H1 (cell line): ENCODE results near the gene MX1. TPM values are rescaled to one million over a fixed set of nuclear protein-coding genes. Genes with fewer than 3 reads are reported as not detected.

Source experiments
- CTCF ChIA-PET: fragments of 300-600 bp; sonication (Branson Sonifier 250); formaldehyde crosslinking; loops from one replicate; lab custom pipeline; 2021; ENCODE audit not compliant: partially characterized antibody; lab: Charles Lee
- POLR2A ChIA-PET: fragments of 300-600 bp; sonication (Branson Sonifier 250); formaldehyde crosslinking; loops from one replicate; lab custom pipeline; 2021; ENCODE audit warnings: inconsistent platforms; ENCODE audit not compliant: partially characterized antibody; lab: Charles Lee
- DNase-seq, 2 experiments: peaks; one replicate each; pipeline versions ENCODE4 v3.0.0 to v3.0.0-alpha.2; 2010 to 2022; ENCODE audit warnings: low spot score in 2 of 2, low read depth in 1 of 2, mixed read lengths in 1 of 2
- FAIRE-seq: peaks from 2 replicates; lab custom pipeline; 2011; peaks lifted over from hg19 to GRCh38; lab: Jason Lieb, UNC
- H2AFZ ChIP-seq: 2 replicates; pipeline ENCODE4 v1.8.1; 2012; ENCODE audit warnings: low read length, inconsistent platforms
- H2AK5ac ChIP-seq: 2 replicates; pipeline ENCODE4 v1.6.1; 2013; ENCODE audit warnings: low read depth, low read length
- H2BK120ac ChIP-seq: replicated peaks from 2 replicates; pipeline ENCODE3; 2013; ENCODE audit warnings: low read depth, low read length, inconsistent platforms
- H2BK12ac ChIP-seq: 2 replicates; pipeline ENCODE4 v1.6.1; 2013; ENCODE audit warnings: low read depth, low read length
- H2BK15ac ChIP-seq: 2 replicates; pipeline ENCODE4 v1.6.1; 2013; ENCODE audit warnings: low read length
- H2BK20ac ChIP-seq: 2 replicates; pipeline ENCODE4 v1.6.1; 2013; ENCODE audit warnings: low read length
- H2BK5ac ChIP-seq: 2 replicates; pipeline ENCODE4 v1.6.1; 2013; ENCODE audit warnings: low read depth, low read length
- H3K14ac ChIP-seq: 2 replicates; pipeline ENCODE4 v1.6.1; 2013; ENCODE audit warnings: inconsistent platforms; ENCODE audit not compliant: insufficient read length
- H3K18ac ChIP-seq: 2 replicates; pipeline ENCODE4 v1.6.1; 2013; ENCODE audit warnings: low read length; ENCODE audit errors: extremely low read depth
- H3K23ac ChIP-seq: 2 replicates; pipeline ENCODE4 v1.6.1; 2013; ENCODE audit warnings: inconsistent platforms; ENCODE audit not compliant: insufficient read length
- H3K23me2 ChIP-seq: 2 replicates; pipeline ENCODE4 v1.6.1; 2013; ENCODE audit warnings: low read depth, low read length
- H3K27ac ChIP-seq: 2 replicates; pipeline ENCODE4 v1.6.1; 2011; ENCODE audit warnings: low read depth, low read length, inconsistent platforms
- H3K27me3 ChIP-seq, 4 experiments: replicated peaks in 1 of 4; 1 replicate in 1 of 4; 2 replicates in 3 of 4; pipeline versions ENCODE4 v1.6.1 to v1.8.1; 2011 to 2013; ENCODE audit warnings: low read length in 3 of 4, mild to moderate bottlenecking in 3 of 4, inconsistent platforms in 2 of 4, mixed read lengths in 2 of 4, moderate library complexity in 1 of 4; ENCODE audit not compliant: control insufficient read depth in 3 of 4, insufficient read depth in 3 of 4; ENCODE audit errors: extremely low read depth in 1 of 4
- H3K36me3 ChIP-seq, 4 experiments: 2 replicates each; pipeline versions ENCODE4 v1.6.1 to v1.8.1; 2011 to 2013; ENCODE audit warnings: mild to moderate bottlenecking in 4 of 4, low read length in 3 of 4, moderate library complexity in 2 of 4, control low read depth in 1 of 4, inconsistent platforms in 1 of 4; ENCODE audit not compliant: insufficient read depth in 4 of 4, control insufficient read depth in 2 of 4
- H3K4ac ChIP-seq: replicated peaks from 2 replicates; pipeline ENCODE3; 2013; ENCODE audit warnings: low read length, low read depth, mixed read lengths, inconsistent platforms; ENCODE audit not compliant: insufficient read length
- H3K4me1 ChIP-seq, 4 experiments: replicated peaks in 1 of 4; 1 replicate in 1 of 4; 2 replicates in 3 of 4; pipeline versions ENCODE4 v1.6.1 to v1.8.1; 2011 to 2013; ENCODE audit warnings: low read length in 3 of 4, inconsistent platforms in 2 of 4, mixed read lengths in 1 of 4; ENCODE audit not compliant: insufficient read depth in 4 of 4, control insufficient read depth in 3 of 4
- H3K4me2 ChIP-seq, 2 experiments: 2 replicates each; pipeline versions ENCODE4 v1.6.1 to v1.8.1; 2011 to 2013; ENCODE audit warnings: low read depth in 2 of 2, low read length in 2 of 2, control low read depth in 1 of 2, inconsistent platforms in 1 of 2, mild to moderate bottlenecking in 1 of 2; ENCODE audit not compliant: insufficient read depth in 1 of 2
- H3K4me3 ChIP-seq, 4 experiments: fragments of 200-600, 300-600 bp in 1 of 4; sonication (generic), shearing (Covaris generic), sonication (Bioruptor Twin) in 1 of 4; 2 replicates each; pipeline versions ENCODE4 v1.5.1 to v1.8.1; 2011 to 2016; ENCODE audit warnings: low read length in 4 of 4, low read depth in 3 of 4, control low read depth in 2 of 4, inconsistent platforms in 2 of 4, mild to moderate bottlenecking in 2 of 4, mixed read lengths in 1 of 4, moderate library complexity in 1 of 4; ENCODE audit not compliant: insufficient read depth in 2 of 4; ENCODE audit errors: extremely low read depth in 1 of 4
- H3K56ac ChIP-seq: replicated peaks from 2 replicates; pipeline ENCODE3; 2013; ENCODE audit warnings: low read depth, mild to moderate bottlenecking, mixed read lengths, low read length, inconsistent platforms; ENCODE audit not compliant: insufficient read length
- H3K79me1 ChIP-seq: 2 replicates; pipeline ENCODE4 v1.6.1; 2013; ENCODE audit warnings: low read depth, low read length, control low read depth
- H3K79me2 ChIP-seq, 2 experiments: 2 replicates each; pipeline versions ENCODE4 v1.6.1 to v1.8.1; 2012 to 2013; ENCODE audit warnings: low read length in 2 of 2, mild to moderate bottlenecking in 2 of 2, inconsistent platforms in 1 of 2; ENCODE audit not compliant: insufficient read depth in 2 of 2, control insufficient read depth in 1 of 2
- H3K9ac ChIP-seq, 4 experiments: replicated peaks in 1 of 4; 1 replicate in 1 of 4; 2 replicates in 3 of 4; pipeline versions ENCODE4 v1.6.1 to v1.8.1; 2011 to 2013; ENCODE audit warnings: low read depth in 3 of 4, low read length in 3 of 4, control low read depth in 2 of 4, mild to moderate bottlenecking in 2 of 4, moderate library complexity in 2 of 4, inconsistent platforms in 1 of 4; ENCODE audit errors: extremely low read depth in 1 of 4
- H3K9me3 ChIP-seq, 2 experiments: 2 replicates each; pipeline versions ENCODE4 v1.6.1 to v1.8.1; 2012 to 2013; ENCODE audit warnings: mild to moderate bottlenecking in 2 of 2, moderate library complexity in 2 of 2, control low read depth in 1 of 2, inconsistent platforms in 1 of 2, low read depth in 1 of 2, low read length in 1 of 2, mixed read lengths in 1 of 2; ENCODE audit not compliant: insufficient read depth in 2 of 2
- H4K20me1 ChIP-seq, 2 experiments: replicated peaks in 1 of 2; 2 replicates each; pipeline versions ENCODE3 to v1.8.1; 2011 to 2013; ENCODE audit warnings: inconsistent platforms in 2 of 2, low read length in 2 of 2, mild to moderate bottlenecking in 1 of 2; ENCODE audit not compliant: insufficient read depth in 2 of 2, control insufficient read depth in 1 of 2
- H4K5ac ChIP-seq: 2 replicates; pipeline ENCODE4 v1.6.1; 2013; ENCODE audit warnings: low read length, low read depth, mixed read lengths, inconsistent platforms; ENCODE audit not compliant: insufficient read length
- H4K8ac ChIP-seq: 2 replicates; pipeline ENCODE4 v1.8.0; 2013; ENCODE audit warnings: mild to moderate bottlenecking, moderate library complexity, low read length, inconsistent platforms; ENCODE audit not compliant: insufficient read depth; ENCODE audit errors: extremely low read depth
- H4K91ac ChIP-seq: replicated peaks from 2 replicates; pipeline ENCODE3; 2013; ENCODE audit warnings: low read length, mixed read lengths, inconsistent platforms; ENCODE audit not compliant: insufficient read length
- ASH2L ChIP-seq: fragments of 200-600, 300-600 bp; sonication (generic); IDR thresholded peaks from one replicate; pipeline ENCODE4 v1.7.1; 2017; ENCODE audit warnings: low read length
- ATF2 ChIP-seq: IDR thresholded peaks from 2 replicates; pipeline ENCODE4 v1.6.1; 2012; ENCODE audit warnings: low read length, inconsistent platforms
- BCL11A ChIP-seq, 2 experiments: IDR thresholded peaks; one replicate each; pipeline ENCODE4 v1.6.1; 2011; ENCODE audit warnings: low read depth in 2 of 2, low read length in 2 of 2, mild to moderate bottlenecking in 2 of 2
- CHD1 ChIP-seq: IDR thresholded peaks from 2 replicates; pipeline ENCODE4 v1.6.1; 2012; ENCODE audit warnings: low read depth, low read length, improper control_type of control experiment
- E2F6 ChIP-seq: IDR thresholded peaks from 2 replicates; pipeline ENCODE4 v1.6.1; 2012; ENCODE audit warnings: inconsistent platforms
- FOSL1 ChIP-seq: IDR thresholded peaks from 2 replicates; pipeline ENCODE4 v1.6.1; 2011; ENCODE audit warnings: mild to moderate bottlenecking, low read depth, low read length, moderate library complexity; ENCODE audit not compliant: insufficient read depth
- JUND ChIP-seq: IDR thresholded peaks from 2 replicates; pipeline ENCODE4 v1.6.1; 2011; ENCODE audit warnings: mild to moderate bottlenecking, improper control_type of control experiment, low read length
- PHF8 ChIP-seq: fragments of 200-600 bp; sonication (generic); conservative IDR thresholded peaks from 2 replicates; pipeline ENCODE4 v1.7.1; 2012; ENCODE audit warnings: low read depth, mild to moderate bottlenecking, inconsistent platforms, low read length, moderate library complexity
- POLR2A ChIP-seq, 2 experiments: IDR thresholded peaks; 1 replicate in 1 of 2; 2 replicates in 1 of 2; pipeline ENCODE4 v1.6.1; 2011; ENCODE audit warnings: low read depth in 2 of 2, low read length in 2 of 2, mild to moderate bottlenecking in 2 of 2; ENCODE audit errors: control extremely low read depth in 1 of 2
- POLR2AphosphoS5 ChIP-seq: IDR thresholded peaks from 2 replicates; pipeline ENCODE4 v1.6.1; 2011; ENCODE audit warnings: low read depth, low read length
- RBBP5 ChIP-seq: IDR thresholded peaks from 2 replicates; pipeline ENCODE4 v1.7.1; 2012; ENCODE audit warnings: low read depth, mild to moderate bottlenecking, inconsistent platforms, low read length, moderate library complexity, borderline replicate concordance
- SRF ChIP-seq: IDR thresholded peaks from 2 replicates; pipeline ENCODE4 v1.6.1; 2011; ENCODE audit warnings: mild to moderate bottlenecking, low read depth, low read length, moderate library complexity
- TCF12 ChIP-seq: IDR thresholded peaks from 2 replicates; pipeline ENCODE4 v1.6.1; 2011; ENCODE audit warnings: low read depth, mild to moderate bottlenecking, low read length
- TEAD4 ChIP-seq: IDR thresholded peaks from 2 replicates; pipeline ENCODE4 v1.6.1; 2012; ENCODE audit warnings: low read depth, low read length, inconsistent platforms, mixed read lengths
- WGBS, 2 experiments: shearing (Covaris generic) in 1 of 2; methylation state at CpG; one replicate each; pipeline versions ENCODE4 v1.1.6 to v1.1.7; 2013 to 2015; ENCODE audit warnings: low lambda C conversion rate in 2 of 2, mixed read lengths in 2 of 2, inconsistent platforms in 1 of 2, low coverage in 1 of 2, missing lambda C conversion rate in 1 of 2; ENCODE audit not compliant: insufficient replicate concordance in 2 of 2, insufficient coverage in 1 of 2, insufficient read length in 1 of 2; ENCODE audit errors: extremely low coverage in 1 of 2, missing lambda C conversion rate in 1 of 2; 5-methylcytosine and 5-hydroxymethylcytosine counted together
- polyA plus RNA-seq, 7 experiments: library from polyadenylated mRNA; depleted of rRNA in 3 of 7; stranded (reverse) in 5 of 7; unstranded in 2 of 7; fragments of >200 nt in 5 of 7; fragments of 200-250 nt in 2 of 7; gene quantifications; 1 replicate in 5 of 7; 2 replicates in 1 of 7; 4 replicates in 1 of 7; pipeline versions ENCODE4 v1.2.1 to v1.2.3, GENCODE V29; 2011 to 2013; ENCODE audit warnings: missing spikeins in 2 of 7, mixed read lengths in 2 of 7
- total RNA-seq: library from RNA; stranded (reverse); fragmentation: NEBNext Ultra II Directional; extraction: Animal tissue kit (Norgen Biotek cat#: 25700); gene quantifications from 2 replicates; pipeline ENCODE4 v1.2.1, GENCODE V29; 2021

The MX1 gene
- total and polyA plus RNA-seq, 2 of the 8 experiments (the other 6 are each of a cell fraction or from before 2014, with no cell fraction given) = 3.8 to 5.7 TPM

DNA sequence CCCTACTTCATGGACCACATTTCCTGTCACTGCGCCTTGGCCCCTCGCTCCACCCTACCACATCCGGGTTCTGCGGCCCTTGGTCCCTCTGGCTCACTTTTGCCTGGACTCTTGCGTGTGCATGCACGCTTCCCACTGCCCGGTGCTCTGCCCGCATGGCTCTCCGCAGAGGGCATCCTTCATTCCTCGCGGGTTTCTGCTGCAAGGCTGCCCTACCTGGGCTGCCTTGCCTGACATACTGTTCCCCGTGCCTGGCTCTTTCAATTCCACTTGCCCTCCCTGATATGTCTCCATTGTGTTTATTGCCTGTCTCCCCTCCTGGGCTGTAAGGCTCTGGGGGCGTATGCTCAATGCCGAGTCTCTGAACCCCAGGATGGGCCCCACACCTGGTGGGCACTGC, 37.8 kb upstream of the MX1 start:
- no peak overlapping the region for H3K56ac ChIP-seq
- H3K36me3 ChIP-seq = no peaks in the 10 kb centered on the region
- H4K5ac ChIP-seq = no peak overlapping the region
- H2BK15ac ChIP-seq = no peak overlapping the region
- no peak overlapping the region for H2AFZ ChIP-seq
- DNase-seq = no peak
- H3K14ac ChIP-seq = no peak overlapping the region
- ChIA-PET POLR2A (no interaction called here), CTCF (no interaction called here)
- no peak overlapping the region for H2BK12ac ChIP-seq
- no peak overlapping the region for H3K9ac ChIP-seq
- H3K27me3 ChIP-seq = no peaks in the 10 kb centered on the region
- no peak for FAIRE-seq
- no peak overlapping the region for H2BK120ac ChIP-seq
- H4K91ac ChIP-seq = no peak overlapping the region
- H4K8ac ChIP-seq = peak overlapping the region; percentile 36; the same call in 1 of the 2 replicates
- no peak overlapping the region for H3K4me3 ChIP-seq
- H3K23ac ChIP-seq = no peak overlapping the region
- no peak overlapping the region for H3K18ac ChIP-seq
- no peak overlapping the region for H2BK5ac ChIP-seq
- no peaks in the 10 kb centered on the region for H3K79me1 ChIP-seq
- H3K4me1 ChIP-seq = no peaks in the 10 kb centered on the region
- H2BK20ac ChIP-seq = no peak overlapping the region
- 0 out of 4 replicates have a peak, but pooled peaks cover 0 to 3% of the 10 kb centered on the region in 2 experiments for H3K9me3 ChIP-seq
- H3K4ac ChIP-seq = no peak overlapping the region
- no peaks in the 10 kb centered on the region for H3K79me2 ChIP-seq
- H4K20me1 ChIP-seq = no peaks in the 10 kb centered on the region
- H2AK5ac ChIP-seq = no peak overlapping the region
- 98% methylated on average over 14 of the region's 14 CpGs; no CpG with 5 or more reads in 1 of the 2 experiments for WGBS, 2 experiments
- no peak overlapping the region for H3K27ac ChIP-seq
- H3K23me2 ChIP-seq = no peaks in the 10 kb centered on the region
- H3K4me2 ChIP-seq = no peak overlapping the region
- TF ChIP-seq TEAD4 (no peak), PHF8 (no peak), E2F6 (no peak), ASH2L (no peak), RBBP5 (no peak), FOSL1 (no peak), SRF (no peak), TCF12 (no peak), POLR2A (IDR thresholded peaks at IDR 0.05; ENCODE audit: control extremely low read depth in 1 of 2, low read depth in 2 of 2, low read length in 2 of 2) (no peak), BCL11A (IDR thresholded peaks at IDR 0.05; ENCODE audit: low read depth in 2 of 2, low read length in 2 of 2) (no peak), CHD1 (no peak), POLR2AphosphoS5 (no peak), ATF2 (no peak), JUND (no peak)
